GM23338 (cell line): ENCODE measurements around the gene PLXND1. TPM values are rescaled to one million over a fixed set of nuclear protein-coding genes. Genes with fewer than 3 reads are reported as not detected.
A peak's percentile ranks its signal among the peaks of the same experiment; 100 is the strongest.

Experiments
- ATAC-seq: fragments of 200-7000 bp; cut with Tn5 transposase; 3 replicates; pipeline ENCODE4 v1.9.1; 2020
- DNase-seq: peaks from one replicate; pipeline ENCODE4 v3.0.0-alpha.2; 2015; ENCODE audit warnings: low spot score
- H2AFZ ChIP-seq: fragments of 200-600 bp; sonication (generic); 2 replicates; pipeline ENCODE4 v1.8.0; 2016; ENCODE audit warnings: antibody characterized with exemption, mild to moderate bottlenecking, moderate library complexity
- H3F3A ChIP-seq: fragments of 200-600 bp; sonication (generic); replicated peaks from 2 replicates; pipeline ENCODE4 v1.8.0; 2017; ENCODE audit warnings: antibody characterized with exemption, mixed run types, low read depth
- H3K27ac ChIP-seq: fragments of 200-600 bp; sonication (generic); 2 replicates; pipeline ENCODE4 v1.6.1; 2016; ENCODE audit warnings: low read depth
- H3K27me3 ChIP-seq: fragments of 200-600 bp; sonication (generic); 2 replicates; pipeline ENCODE4 v1.8.0; 2016; ENCODE audit warnings: mild to moderate bottlenecking, mixed run types, moderate library complexity; ENCODE audit not compliant: insufficient read depth
- H3K36me3 ChIP-seq: fragments of 200-600 bp; sonication (generic); 2 replicates; pipeline ENCODE4 v1.8.0; 2016; ENCODE audit warnings: mild to moderate bottlenecking; ENCODE audit not compliant: insufficient read depth
- H3K4me1 ChIP-seq: fragments of 200-600 bp; sonication (generic); 2 replicates; pipeline ENCODE4 v1.8.0; 2016; ENCODE audit warnings: mild to moderate bottlenecking, moderate library complexity; ENCODE audit not compliant: insufficient read depth
- H3K4me2 ChIP-seq: fragments of 200-600 bp; sonication (generic); 2 replicates; pipeline ENCODE4 v1.7.1; 2017; ENCODE audit warnings: mixed run types
- H3K4me3 ChIP-seq: fragments of 200-600 bp; sonication (generic); 2 replicates; pipeline ENCODE4 v1.6.1; 2016; ENCODE audit warnings: mixed run types
- H3K79me2 ChIP-seq: fragments of 200-600 bp; sonication (generic); replicated peaks from 2 replicates; pipeline ENCODE4 v1.8.0; 2017; ENCODE audit warnings: mild to moderate bottlenecking; ENCODE audit not compliant: insufficient read depth
- H3K9me2 ChIP-seq: fragments of 200-600 bp; sonication (generic); 2 replicates; pipeline ENCODE4 v1.8.0; 2017; ENCODE audit not compliant: insufficient read depth
- H4K20me1 ChIP-seq: fragments of 200-600 bp; sonication (generic); replicated peaks from 2 replicates; pipeline ENCODE4 v1.8.0; 2017; ENCODE audit warnings: mild to moderate bottlenecking; ENCODE audit not compliant: insufficient read depth
- H3K27ac Mint-ChIP-seq: 2 replicates; pipeline ENCODE4 v1.8.0; 2020; ENCODE audit warnings: inconsistent platforms, mild to moderate bottlenecking, moderate library complexity, mixed read lengths
- H3K27me3 Mint-ChIP-seq: 3 replicates; pipeline ENCODE4 v1.8.0; 2022; ENCODE audit warnings: low read depth, mild to moderate bottlenecking, moderate library complexity, mixed read lengths, inconsistent platforms; ENCODE audit not compliant: insufficient read depth, poor library complexity
- H3K36me3 Mint-ChIP-seq: 3 replicates; pipeline ENCODE4 v1.8.0; 2021; ENCODE audit warnings: low read depth, mild to moderate bottlenecking, inconsistent platforms, moderate library complexity, mixed read lengths
- H3K4me1 Mint-ChIP-seq: 3 replicates; pipeline ENCODE4 v1.8.0; 2020; ENCODE audit warnings: mild to moderate bottlenecking, inconsistent platforms, mixed read lengths
- H3K4me3 Mint-ChIP-seq: 3 replicates; pipeline ENCODE4 v1.8.0; 2021; ENCODE audit warnings: moderate library complexity, mild to moderate bottlenecking, inconsistent platforms, mixed read lengths
- H3K9me3 Mint-ChIP-seq: 3 replicates; pipeline ENCODE4 v1.8.0; 2020; ENCODE audit warnings: moderate library complexity, mild to moderate bottlenecking, inconsistent platforms, mixed read lengths
- CREB1 ChIP-seq: fragments of 250-450 bp; sonication (Bioruptor Pico); IDR thresholded peaks from 2 replicates; pipeline ENCODE4 v1.5.0; 2020; ENCODE audit warnings: low read depth, mild to moderate bottlenecking, moderate library complexity
- CTCF ChIP-seq, 2 experiments: fragments of 200-600 bp in 1 of 2; sonication (generic) in 1 of 2; conservative IDR thresholded peaks; 2 replicates each; pipeline versions ENCODE4 v1.5.1 to v1.6.1; 2016 to 2017; ENCODE audit warnings: antibody characterized with exemption in 2 of 2, low read depth in 2 of 2, mild to moderate bottlenecking in 2 of 2, moderate library complexity in 1 of 2
- EZH2 ChIP-seq: fragments of 200-600 bp; sonication (generic); IDR thresholded peaks from one replicate; pipeline ENCODE4 v1.8.0; 2017; ENCODE audit warnings: antibody characterized with exemption, mild to moderate bottlenecking, low read depth; ENCODE audit not compliant: unreplicated experiment
- EZH2phosphoT487 ChIP-seq: fragments of 200-600 bp; sonication (generic); IDR thresholded peaks from one replicate; pipeline ENCODE4 v1.8.1; 2018; ENCODE audit warnings: antibody characterized with exemption; ENCODE audit not compliant: unreplicated experiment
- JUNB ChIP-seq: IDR thresholded peaks from one replicate; pipeline ENCODE4 v1.6.1; 2016; ENCODE audit warnings: antibody characterized with exemption; ENCODE audit not compliant: unreplicated experiment
- NANOG ChIP-seq: IDR thresholded peaks from 2 replicates; pipeline ENCODE4 v1.6.1; 2016; ENCODE audit warnings: antibody characterized with exemption, borderline replicate concordance
- POLR2AphosphoS5 ChIP-seq: IDR thresholded peaks from 2 replicates; pipeline ENCODE4 v1.6.1; 2016; ENCODE audit warnings: antibody characterized with exemption, low read depth
- STAT1 ChIP-seq: IDR thresholded peaks from one replicate; pipeline ENCODE4 v1.6.1; 2016; ENCODE audit warnings: antibody characterized with exemption; ENCODE audit not compliant: unreplicated experiment
- ZNF114 ChIP-seq: fragments of 250-450 bp; sonication (Bioruptor Pico); IDR thresholded peaks from 2 replicates; pipeline ENCODE4 v1.5.0; 2020; ENCODE audit warnings: mild to moderate bottlenecking, moderate library complexity
- ZNF331 ChIP-seq: fragments of 250-450 bp; sonication (Bioruptor Pico); IDR thresholded peaks from 2 replicates; pipeline ENCODE4 v1.5.0; 2020; ENCODE audit warnings: low read depth, mild to moderate bottlenecking, moderate library complexity
- ZNF462 ChIP-seq: fragments of 250-450 bp; sonication (Bioruptor Pico); IDR thresholded peaks from 2 replicates; pipeline ENCODE4 v1.5.0; 2020; ENCODE audit warnings: mild to moderate bottlenecking, moderate library complexity
- polyA plus RNA-seq: library from polyadenylated mRNA; unstranded; fragments of >200 nt; fragmentation: Nextera tagmentation; extraction: Ambion mirVana; gene quantifications from 2 replicates; pipeline ENCODE4 v1.2.1, GENCODE V29; 2016
- total RNA-seq: library from RNA; depleted of rRNA; stranded (reverse); fragments of >200 nt; shearing (Covaris generic); gene quantifications from 2 replicates; pipeline ENCODE4 v1.2.3, GENCODE V29; 2014
- TF ChIP-seq, protein P1 (sequence below): IDR thresholded peaks from 2 replicates; pipeline ENCODE4 v1.6.1; 2016; ENCODE audit warnings: antibody characterized with exemption

The PLXND1 gene
- total and polyA plus RNA-seq, 2 experiments from 2014 or later = 13.3 to 60.4 TPM

DNA sequence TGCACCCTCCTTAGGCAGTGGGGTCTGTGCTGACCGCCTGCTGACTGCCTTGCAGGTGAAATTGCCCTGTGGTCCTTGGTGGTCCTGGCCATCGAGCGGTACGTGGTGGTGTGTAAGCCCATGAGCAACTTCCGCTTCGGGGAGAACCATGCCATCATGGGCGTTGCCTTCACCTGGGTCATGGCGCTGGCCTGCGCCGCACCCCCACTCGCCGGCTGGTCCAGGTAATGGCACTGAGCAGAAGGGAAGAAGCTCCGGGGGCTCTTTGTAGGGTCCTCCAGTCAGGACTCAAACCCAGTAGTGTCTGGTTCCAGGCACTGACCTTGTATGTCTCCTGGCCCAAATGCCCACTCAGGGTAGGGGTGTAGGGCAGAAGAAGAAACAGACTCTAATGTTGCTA, 75.7 kb downstream of the PLXND1 start:
- no peaks in the 10 kb centered on the region for H3K36me3 ChIP-seq
- peak overlapping the region; percentile 95 for H2AFZ ChIP-seq
- Mint-ChIP-seq H3K4me1 (peaks cover 34% of the 10 kb centered on the region), H3K4me3 (no peak overlapping the region), H3K27ac (no peak overlapping the region; the same call in 1 of the 2 replicates), H3K36me3 (no peaks in the 10 kb centered on the region; the same call in 2 of the 3 replicates), H3K27me3 (peaks cover 27% of the 10 kb centered on the region), H3K9me3 (no peaks in the 10 kb centered on the region)
- H3K27me3 ChIP-seq = no peaks in the 10 kb centered on the region
- no peaks in the 10 kb centered on the region for H4K20me1 ChIP-seq
- H3F3A ChIP-seq = no peaks in the 10 kb centered on the region
- peaks cover 11% of the 10 kb centered on the region; the same call in 1 of the 2 replicates for H3K4me1 ChIP-seq
- DNase-seq (no peak), ATAC-seq (no peak)
- peak overlapping the region; percentile 55; the same call in 1 of the 2 replicates for H3K4me2 ChIP-seq
- TF ChIP-seq ZNF331 (CRISPR knock-in tag) = no peak
- H3K4me3 ChIP-seq = no peak overlapping the region
- no peak overlapping the region for H3K27ac ChIP-seq
- no peaks in the 10 kb centered on the region for H3K79me2 ChIP-seq
- H3K9me2 ChIP-seq = peaks cover 6% of the 10 kb centered on the region; the same call in 1 of the 2 replicates

GRCh38 chr3:129530251-129530791, 76.2 kb downstream of the PLXND1 start:
- DNase-seq = peak; percentile 75
- Histone ChIP-seq H3K27ac (no peak overlapping the region), H3K9me2 (0 out of 2 replicates have a peak, but pooled peaks cover 6% of the 10 kb centered on the region), H3K79me2 (no peaks in the 10 kb centered on the region), H4K20me1 (no peaks in the 10 kb centered on the region), H3K27me3 (no peaks in the 10 kb centered on the region), H3K36me3 (no peaks in the 10 kb centered on the region), H2AFZ (peak overlapping the region; percentile 95), H3K4me3 (no peak overlapping the region), H3K4me1 (peaks cover 11% of the 10 kb centered on the region; the same call in 1 of the 2 replicates), H3F3A (no peaks in the 10 kb centered on the region), H3K4me2 (peak overlapping the region; percentile 55; the same call in 1 of the 2 replicates)
- Mint-ChIP-seq H3K9me3 (no peaks in the 10 kb centered on the region), H3K4me1 (peaks cover 34% of the 10 kb centered on the region), H3K4me3 (no peak overlapping the region), H3K27me3 (peaks cover 27% of the 10 kb centered on the region), H3K36me3 (no peaks in the 10 kb centered on the region; the same call in 2 of the 3 replicates), H3K27ac (peak overlapping the region; percentile 71)
- ATAC-seq = peak; percentile 73
- TF ChIP-seq JUNB (no peak), CREB1 (CRISPR knock-in tag) (no peak), EZH2 (no peak), ZNF462 (CRISPR knock-in tag) (no peak), ZNF114 (CRISPR knock-in tag) (no peak), ZNF331 (CRISPR knock-in tag) (no peak), NANOG (no peak), EZH2phosphoT487 (no peak), CTCF (conservative IDR thresholded peaks at IDR 0.05; ENCODE audit: low read depth in 2 of 2) (no peak), STAT1 (no peak), POLR2AphosphoS5 (no peak)
- TF ChIP-seq, protein P1, sequence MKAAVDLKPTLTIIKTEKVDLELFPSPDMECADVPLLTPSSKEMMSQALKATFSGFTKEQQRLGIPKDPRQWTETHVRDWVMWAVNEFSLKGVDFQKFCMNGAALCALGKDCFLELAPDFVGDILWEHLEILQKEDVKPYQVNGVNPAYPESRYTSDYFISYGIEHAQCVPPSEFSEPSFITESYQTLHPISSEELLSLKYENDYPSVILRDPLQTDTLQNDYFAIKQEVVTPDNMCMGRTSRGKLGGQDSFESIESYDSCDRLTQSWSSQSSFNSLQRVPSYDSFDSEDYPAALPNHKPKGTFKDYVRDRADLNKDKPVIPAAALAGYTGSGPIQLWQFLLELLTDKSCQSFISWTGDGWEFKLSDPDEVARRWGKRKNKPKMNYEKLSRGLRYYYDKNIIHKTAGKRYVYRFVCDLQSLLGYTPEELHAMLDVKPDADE = no peak
